ENCODE data around the gene PCDHGA9.
"Not testable (repeated sequence)": the region's sequence is repeated elsewhere in the genome, so short reads cannot be mapped to it uniquely, and the experiment has no call there.

GRCh38 chr5:141414548-141415274 lies 12.1 kb downstream of the PCDHGA9 start:
- not testable (repeated sequence) for TF ChIP-seq REST (IDR thresholded peaks at IDR 0.05; ENCODE audit: insufficient read depth in 1 of 2, low read depth in 2 of 2, low read length in 1 of 2); CTCF (IDR thresholded peaks at IDR 0.05); POLR2AphosphoS5 (IDR thresholded peaks at IDR 0.05; ENCODE audit: low read depth, low read length)

Measured in Panc1 (cell line).